Measurements from ENCODE around the gene C2orf72.
A peak's percentile ranks its signal among the peaks of the same experiment; 100 is the strongest.

Gene C2orf72

GRCh38 chr2:231034291-231034882 lies 2.9 kb upstream of the C2orf72 start:
- Histone ChIP-seq H3K36me3 (ENCODE audit: low read depth) (no peaks in the 10 kb centered on the region), H3K27me3 (ENCODE audit: insufficient read depth, poor library complexity, severe bottlenecking) (peaks cover 28% of the 10 kb centered on the region), H3K27ac (ENCODE audit: poor library complexity, severe bottlenecking) (no peak overlapping the region), H3K9me3 (ENCODE audit: severe bottlenecking) (no peaks in the 10 kb centered on the region), H3K4me1 (ENCODE audit: insufficient read depth, poor library complexity, severe bottlenecking) (no peaks in the 10 kb centered on the region), H3K4me3 (ENCODE audit: severe bottlenecking) (no peak overlapping the region)
- DNase-seq (ENCODE audit: low spot score), result no peak
- no peak for ATAC-seq (ENCODE audit: low read depth)
- no peak for TF ChIP-seq CTCF (IDR thresholded peaks at IDR 0.05; ENCODE audit: poor library complexity, severe bottlenecking)

GRCh38 chr2:231036131-231036530 lies 1.2 kb upstream of the C2orf72 start:
- H3K4me1 ChIP-seq (ENCODE audit: insufficient read depth, poor library complexity, severe bottlenecking), result no peaks in the 10 kb centered on the region
- ATAC-seq (ENCODE audit: low read depth) (no peak), DNase-seq (ENCODE audit: low spot score) (no peak)
- no peaks in the 10 kb centered on the region for H3K36me3 ChIP-seq (ENCODE audit: low read depth)
- no peak for TF ChIP-seq CTCF (IDR thresholded peaks at IDR 0.05; ENCODE audit: poor library complexity, severe bottlenecking)
- no peak overlapping the region for H3K27ac ChIP-seq (ENCODE audit: poor library complexity, severe bottlenecking)
- peaks cover 28% of the 10 kb centered on the region for H3K27me3 ChIP-seq (ENCODE audit: insufficient read depth, poor library complexity, severe bottlenecking)
- no peaks in the 10 kb centered on the region for H3K9me3 ChIP-seq (ENCODE audit: severe bottlenecking)
- H3K4me3 ChIP-seq (ENCODE audit: severe bottlenecking), result no peak overlapping the region

- no peaks in the 10 kb centered on the region for H3K36me3 ChIP-seq (ENCODE audit: low read depth)
- no peak overlapping the region for H3K27ac ChIP-seq (ENCODE audit: poor library complexity, severe bottlenecking)
- no peak for TF ChIP-seq CTCF (IDR thresholded peaks at IDR 0.05; ENCODE audit: poor library complexity, severe bottlenecking)
- no peak overlapping the region for H3K4me3 ChIP-seq (ENCODE audit: severe bottlenecking)
- DNase-seq (ENCODE audit: low spot score) (no peak), ATAC-seq (ENCODE audit: low read depth) (no peak)
- H3K27me3 ChIP-seq (ENCODE audit: insufficient read depth, poor library complexity, severe bottlenecking), result peaks cover 28% of the 10 kb centered on the region
- no peaks in the 10 kb centered on the region for H3K9me3 ChIP-seq (ENCODE audit: severe bottlenecking)
- H3K4me1 ChIP-seq (ENCODE audit: insufficient read depth, poor library complexity, severe bottlenecking), result no peaks in the 10 kb centered on the region
Measured at GRCh38 chr2:231036578-231037106, 681 bp upstream of the C2orf72 start.

DNA sequence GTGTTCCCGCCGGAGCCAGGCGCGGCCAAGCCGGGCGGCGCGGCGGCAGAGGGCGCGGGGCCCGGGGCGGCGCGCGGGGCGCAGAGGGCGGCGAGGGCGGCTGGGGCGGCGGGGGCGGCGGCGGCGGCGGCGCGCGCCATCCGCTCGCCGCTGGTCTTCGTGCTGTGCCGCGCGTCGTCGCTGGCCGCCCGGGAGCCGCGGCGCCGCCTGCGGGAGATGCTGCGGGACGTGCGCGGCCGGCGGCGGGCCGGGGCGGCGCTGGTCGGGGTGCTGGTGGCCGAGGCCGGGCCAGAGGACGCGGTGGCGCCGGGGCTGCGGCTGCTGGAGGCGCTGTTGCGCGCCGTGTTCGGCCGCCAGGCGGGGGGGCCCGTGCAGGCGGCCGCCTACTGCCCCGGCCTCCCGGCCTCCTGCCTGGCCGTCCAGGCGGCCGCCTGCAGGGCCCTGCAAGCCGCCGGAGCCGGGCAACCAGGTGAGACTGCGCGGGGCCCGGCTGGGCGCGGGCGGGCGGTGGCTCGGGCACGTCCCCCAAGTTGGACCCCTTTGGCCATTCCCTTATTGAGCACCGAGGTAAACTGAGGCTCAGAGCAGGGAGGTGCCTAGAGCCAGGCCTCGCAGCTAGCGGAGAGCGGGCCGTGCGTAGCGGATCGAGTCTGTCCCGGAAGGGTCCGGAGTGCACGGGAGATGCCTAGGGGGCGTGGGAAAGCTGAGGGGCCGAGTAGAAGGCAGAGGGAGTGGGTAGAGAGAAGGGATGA lies 584 bp downstream of the C2orf72 start:
- DNase-seq (ENCODE audit: low spot score), result no peak

More for the DNA sequence above, 584 bp downstream of the C2orf72 start:
- H3K9me3 ChIP-seq (ENCODE audit: severe bottlenecking), result no peaks in the 10 kb centered on the region
- no peaks in the 10 kb centered on the region for H3K36me3 ChIP-seq (ENCODE audit: low read depth)
- TF ChIP-seq CTCF (IDR thresholded peaks at IDR 0.05; ENCODE audit: poor library complexity, severe bottlenecking), result peak; percentile 23
- H3K4me1 ChIP-seq (ENCODE audit: insufficient read depth, poor library complexity, severe bottlenecking), result no peaks in the 10 kb centered on the region
- peak; percentile 35; the same call in 2 of the 3 replicates for ATAC-seq (ENCODE audit: low read depth)
- H3K27me3 ChIP-seq (ENCODE audit: insufficient read depth, poor library complexity, severe bottlenecking), result peaks cover 28% of the 10 kb centered on the region
- H3K27ac ChIP-seq (ENCODE audit: poor library complexity, severe bottlenecking), result no peak overlapping the region
- peak overlapping the region; percentile 48 for H3K4me3 ChIP-seq (ENCODE audit: severe bottlenecking)

Data from RWPE2 (cell line).